Endometrium (tissue), 2 donors: ENCODE data around the gene FLVCR1.

Experiments
- FAIRE-seq: peaks from 2 replicates; lab custom pipeline; 2012; peaks lifted over from hg19 to GRCh38; lab: Jason Lieb, UNC
- donor health status: control.
- donor health status: control.

FLVCR1 gene

GRCh38 chr1:212915245-212916091 lies 57.4 kb downstream of the FLVCR1 start:
- FAIRE-seq: no peak

GRCh38 chr1:212916481-212917133 lies 58.5 kb downstream of the FLVCR1 start:
- no peak for FAIRE-seq

- FAIRE-seq: no peak
Measured at GRCh38 chr1:212917134-212917485, 59.0 kb downstream of the FLVCR1 start.

GRCh38 chr1:212917858-212918257 lies 59.8 kb downstream of the FLVCR1 start:
- FAIRE-seq: no peak

GRCh38 chr1:212918824-212919223 lies 60.7 kb downstream of the FLVCR1 start:
- FAIRE-seq: no peak

GRCh38 chr1:212920246-212920645 lies 62.2 kb downstream of the FLVCR1 start:
- FAIRE-seq: no peak

- no peak for FAIRE-seq
Measured at GRCh38 chr1:212920896-212921295, 62.8 kb downstream of the FLVCR1 start.

- FAIRE-seq: no peak
Measured at GRCh38 chr1:212922016-212922415, 63.9 kb downstream of the FLVCR1 start.

GRCh38 chr1:212926372-212926771 lies 68.3 kb downstream of the FLVCR1 start:
- FAIRE-seq: no peak

GRCh38 chr1:212928323-212929291 lies 70.5 kb downstream of the FLVCR1 start:
- no peak for FAIRE-seq

GRCh38 chr1:212930986-212931678 lies 73.1 kb downstream of the FLVCR1 start:
- FAIRE-seq: no peak

- no peak for FAIRE-seq
Measured at GRCh38 chr1:212933815-212934471, 75.9 kb downstream of the FLVCR1 start.

- FAIRE-seq: no peak
Measured at GRCh38 chr1:212935387-212935981, 77.4 kb downstream of the FLVCR1 start.

- FAIRE-seq: no peak
Measured at GRCh38 chr1:212937034-212937433, 79.0 kb downstream of the FLVCR1 start.

GRCh38 chr1:212938846-212939245 lies 80.8 kb downstream of the FLVCR1 start:
- no peak for FAIRE-seq

- FAIRE-seq: no peak
Measured at GRCh38 chr1:212941452-212941851, 83.4 kb downstream of the FLVCR1 start.

- FAIRE-seq: no peak
Measured at GRCh38 chr1:212942679-212943392, 84.8 kb downstream of the FLVCR1 start.

- no peak for FAIRE-seq
Measured at GRCh38 chr1:212943393-212943710, 85.3 kb downstream of the FLVCR1 start.

GRCh38 chr1:212944229-212944901 lies 86.3 kb downstream of the FLVCR1 start:
- no peak for FAIRE-seq

GRCh38 chr1:212945056-212945455 lies 87.0 kb downstream of the FLVCR1 start:
- FAIRE-seq: no peak
